T-helper 2 cell treated with Interferon-gamma antibody and Interleukin-4, amounts not matched to agents 100 ng/mL and 5 ng/mL, for 36 hours (primary cell): ENCODE data around the gene SFPQ. TPM values are rescaled to one million over a fixed set of nuclear protein-coding genes. Genes with fewer than 3 reads are reported as not detected.
"Not testable (repeated sequence)": the region's sequence is repeated elsewhere in the genome, so short reads cannot be mapped to it uniquely, and the experiment has no call there.

Experiments used
- intact Hi-C: fragments of 100-400 bp; cut with micrococcal nuclease; formaldehyde crosslinking; loops from one replicate; pipeline ENCODE4 v1.15.1; 2023
- total RNA-seq: library from RNA; stranded (reverse); gene quantifications from 2 replicates; pipeline ENCODE4 v1.2.3, GENCODE V29; 2022

The SFPQ gene
- 376 and 388 TPM in 2 replicates for total RNA-seq

GRCh38 chr1:35192853-35193664, at the start of gene SFPQ:
TSS of gene SFPQ (minus strand) at chr1:35193145. CDS start at chr1:35193049, 96 bp downstream.
- intact Hi-C loops: loop anchor here (1.0 to 10.0 kb wide), 9 partner anchors 9 to 577 kb away; partner anchors contain the start of genes KIAA0319L, NCDN, PSMB2 and SMIM12

- intact Hi-C loops: not testable (repeated sequence)
Observed at GRCh38 chr1:35236772-35237171, 43.8 kb upstream of the SFPQ start.

GRCh38 chr1:35231287-35231686, 38.3 kb upstream of the SFPQ start:
- intact Hi-C loops: no loop called here

- intact Hi-C loops: no loop called here
Observed at GRCh38 chr1:35229587-35230360, 36.8 kb upstream of the SFPQ start.

- intact Hi-C loops: no loop called here
Observed at GRCh38 chr1:35226546-35226945, 33.6 kb upstream of the SFPQ start.

- intact Hi-C loops: no loop called here
Observed at GRCh38 chr1:35223084-35223630, 30.2 kb upstream of the SFPQ start.

GRCh38 chr1:35222322-35223083, 29.6 kb upstream of the SFPQ start:
- intact Hi-C loops: no loop called here

- intact Hi-C loops: no loop called here
Observed at GRCh38 chr1:35220976-35221375, 28.0 kb upstream of the SFPQ start.

- intact Hi-C loops: no loop called here
Observed at GRCh38 chr1:35215346-35215745, 22.4 kb upstream of the SFPQ start.

GRCh38 chr1:35211120-35211414, 18.1 kb upstream of the SFPQ start:
- intact Hi-C loops: no loop called here

GRCh38 chr1:35210321-35211119, 17.6 kb upstream of the SFPQ start:
- intact Hi-C loops: no loop called here

GRCh38 chr1:35203295-35203694, 10.3 kb upstream of the SFPQ start:
- intact Hi-C loops: no loop called here

- intact Hi-C loops: loop anchor here (1.0 kb wide), 2 partner anchors 9 to 96 kb away; partner anchors contain the start of gene SFPQ
Observed at GRCh38 chr1:35202048-35202719, 9.2 kb upstream of the SFPQ start.

GRCh38 chr1:35201631-35202030, 8.7 kb upstream of the SFPQ start:
- intact Hi-C loops: loop anchor here (1.0 kb wide), 2 partner anchors 8 to 97 kb away; partner anchors contain the start of gene SFPQ

- intact Hi-C loops: loop anchor here (2.0 to 10.0 kb wide), 7 partner anchors 77 to 450 kb away; partner anchors contain the start of genes KIAA0319L, NCDN, PSMB2 and SMIM12
Observed at GRCh38 chr1:35192056-35192852, 691 bp downstream of the SFPQ start.

- intact Hi-C loops: loop anchor here (2.0 to 10.0 kb wide), 7 partner anchors 77 to 451 kb away; partner anchors contain the start of genes KIAA0319L, NCDN, PSMB2 and SMIM12
Observed at GRCh38 chr1:35191429-35192055, 1.4 kb downstream of the SFPQ start.

GRCh38 chr1:35190784-35191183, 2.2 kb downstream of the SFPQ start:
- intact Hi-C loops: loop anchor here (5.0 to 10.0 kb wide), 3 partner anchors 264 to 452 kb away; partner anchors contain the start of genes PSMB2 and SMIM12
